MM.1S (cell line): ENCODE measurements around the gene TNK2.

ENCODE experiments used
- EZH2 ChIP-seq: fragments of 300-600 bp; sonication (generic); optimal IDR thresholded peaks from 2 replicates; pipeline ENCODE3; 2017; ENCODE audit warnings: low read depth, mild to moderate bottlenecking, antibody characterized with exemption, low read length, mixed read lengths
- EZH2phosphoT487 ChIP-seq: fragments of 300-600 bp; sonication (generic); IDR thresholded peaks from 2 replicates; pipeline ENCODE4 v1.6.1; 2018; ENCODE audit warnings: antibody characterized with exemption, low read length

- TF ChIP-seq EZH2phosphoT487 (no peak), EZH2 (no peak)
These were observed 68.9 kb downstream of the TNK2 start for GRCh38 chr3:195839260-195840010.
